OCI-LY3 (cell line): ENCODE results near the gene PLD3.

Experiments
- EZH2phosphoT487 ChIP-seq: fragments of 200-600 bp; shearing (Covaris generic); IDR thresholded peaks from 2 replicates; pipeline ENCODE4 v1.6.1; 2018; ENCODE audit warnings: antibody characterized with exemption, mixed run types, low read depth
- TF ChIP-seq, protein P1 (sequence below): fragments of 200-600, 300-600 bp; sonication (generic); IDR thresholded peaks from 2 replicates; pipeline ENCODE4 v1.5.1; 2014; ENCODE audit warnings: antibody characterized with exemption, low read length, low read depth

DNA sequence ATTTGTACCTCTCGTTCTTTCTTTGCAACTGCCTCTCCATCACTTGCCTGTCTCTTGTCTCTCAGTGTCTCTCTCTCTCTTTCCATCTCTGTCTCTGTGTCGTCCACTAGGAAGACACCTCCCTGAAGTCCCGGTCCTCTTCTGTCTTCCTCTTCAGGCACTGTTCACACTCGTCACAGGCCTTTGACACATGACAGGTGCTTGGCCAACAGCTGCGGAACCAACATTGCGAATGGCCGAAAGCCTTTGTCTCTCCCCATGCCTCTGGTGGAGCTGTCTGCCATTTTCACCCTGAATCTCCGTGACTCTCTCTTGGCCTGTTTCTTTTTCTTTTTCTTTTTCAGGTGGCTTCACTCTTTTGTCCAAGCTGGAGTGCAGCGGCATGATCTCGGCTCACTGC lies 38.7 kb downstream of the PLD3 start:
- TF ChIP-seq, protein P1, sequence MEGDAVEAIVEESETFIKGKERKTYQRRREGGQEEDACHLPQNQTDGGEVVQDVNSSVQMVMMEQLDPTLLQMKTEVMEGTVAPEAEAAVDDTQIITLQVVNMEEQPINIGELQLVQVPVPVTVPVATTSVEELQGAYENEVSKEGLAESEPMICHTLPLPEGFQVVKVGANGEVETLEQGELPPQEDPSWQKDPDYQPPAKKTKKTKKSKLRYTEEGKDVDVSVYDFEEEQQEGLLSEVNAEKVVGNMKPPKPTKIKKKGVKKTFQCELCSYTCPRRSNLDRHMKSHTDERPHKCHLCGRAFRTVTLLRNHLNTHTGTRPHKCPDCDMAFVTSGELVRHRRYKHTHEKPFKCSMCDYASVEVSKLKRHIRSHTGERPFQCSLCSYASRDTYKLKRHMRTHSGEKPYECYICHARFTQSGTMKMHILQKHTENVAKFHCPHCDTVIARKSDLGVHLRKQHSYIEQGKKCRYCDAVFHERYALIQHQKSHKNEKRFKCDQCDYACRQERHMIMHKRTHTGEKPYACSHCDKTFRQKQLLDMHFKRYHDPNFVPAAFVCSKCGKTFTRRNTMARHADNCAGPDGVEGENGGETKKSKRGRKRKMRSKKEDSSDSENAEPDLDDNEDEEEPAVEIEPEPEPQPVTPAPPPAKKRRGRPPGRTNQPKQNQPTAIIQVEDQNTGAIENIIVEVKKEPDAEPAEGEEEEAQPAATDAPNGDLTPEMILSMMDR = no peak
- TF ChIP-seq EZH2phosphoT487 = no peak
